ENCODE results near the gene EIF3L. TPM values are rescaled to one million over a fixed set of nuclear protein-coding genes. Genes with fewer than 3 reads are reported as not detected.
A peak's percentile ranks its signal among the peaks of the same experiment; 100 is the strongest.

EIF3L gene
- total RNA-seq, 1 donor from 2014 or later = 971 TPM

GRCh38 chr22:37817705-37818408 is 31.4 kb upstream of the EIF3L start:
- Histone ChIP-seq H3K9ac (no peak overlapping the region), H3K4me3 (peak overlapping the region; percentile 54), H3K27ac (no peak overlapping the region), H4K20me1 (ENCODE audit: low read depth) (peaks cover 3% of the 10 kb centered on the region), H3K36me3 (no peaks in the 10 kb centered on the region), H3K9me3 (ENCODE audit: low read depth) (no peaks in the 10 kb centered on the region), H3K27me3 (peaks cover 44% of the 10 kb centered on the region), H2AFZ (replicated peaks) (peak overlapping the region; percentile 45), H3F3A (ENCODE audit: low read depth) (peaks cover 32% of the 10 kb centered on the region), H3K79me2 (ENCODE audit: low read depth) (no peaks in the 10 kb centered on the region), H3K4me2 (peak overlapping the region; percentile 98), H3K4me1 (peaks cover 22% of the 10 kb centered on the region)
- TF ChIP-seq CTCF (IDR thresholded peaks at IDR 0.05) = peak; percentile 86
- no peak for TF ChIP-seq EZH2phosphoT487 (IDR thresholded peaks at IDR 0.05)
- peaks cover 1% of the 10 kb centered on the region for H3K36me3 Mint-ChIP-seq
- H3K4me3 Mint-ChIP-seq = peak overlapping the region; percentile 80
- peak; percentile 88 for DNase-seq (ENCODE audit: low spot score)
- peaks cover 16% of the 10 kb centered on the region for H3K27me3 Mint-ChIP-seq (ENCODE audit: insufficient read depth, low read depth)
- no peaks in the 10 kb centered on the region for H3K9me3 Mint-ChIP-seq
- peak overlapping the region; percentile 78 for H3K27ac Mint-ChIP-seq
- H3K4me1 Mint-ChIP-seq = peaks cover 24% of the 10 kb centered on the region

- Histone ChIP-seq H2AFZ (replicated peaks) (peak overlapping the region; percentile 27), H3K27ac (no peak overlapping the region), H4K20me1 (ENCODE audit: low read depth) (peaks cover 3% of the 10 kb centered on the region), H3K4me1 (peaks cover 22% of the 10 kb centered on the region), H3K9ac (no peak overlapping the region), H3K79me2 (ENCODE audit: low read depth) (no peaks in the 10 kb centered on the region), H3K27me3 (peaks cover 51% of the 10 kb centered on the region), H3K36me3 (no peaks in the 10 kb centered on the region), H3K4me2 (peak overlapping the region; percentile 98), H3K9me3 (ENCODE audit: low read depth) (no peaks in the 10 kb centered on the region), H3F3A (ENCODE audit: low read depth) (peaks cover 37% of the 10 kb centered on the region), H3K4me3 (peak overlapping the region; percentile 54)
- H3K9me3 Mint-ChIP-seq = no peaks in the 10 kb centered on the region
- H3K27ac Mint-ChIP-seq = no peak overlapping the region
- peaks cover 21% of the 10 kb centered on the region for H3K27me3 Mint-ChIP-seq (ENCODE audit: insufficient read depth, low read depth)
- H3K36me3 Mint-ChIP-seq = no peaks in the 10 kb centered on the region
- TF ChIP-seq EZH2 (IDR thresholded peaks at IDR 0.05) (peak; percentile 79), EZH2phosphoT487 (IDR thresholded peaks at IDR 0.05) (peak; percentile 42), CTCF (IDR thresholded peaks at IDR 0.05) (peak; percentile 44)
- peak overlapping the region; percentile 80 for H3K4me3 Mint-ChIP-seq
- peaks cover 26% of the 10 kb centered on the region for H3K4me1 Mint-ChIP-seq
- peak; percentile 78 for DNase-seq (ENCODE audit: low spot score)
These were observed 30.7 kb upstream of the EIF3L start for GRCh38 chr22:37818409-37819104.

- no peaks in the 10 kb centered on the region for H3K9me3 ChIP-seq (ENCODE audit: low read depth)
- H3K4me3 ChIP-seq = peak overlapping the region; percentile 54
- H3F3A ChIP-seq (ENCODE audit: low read depth) = peaks cover 42% of the 10 kb centered on the region
- Mint-ChIP-seq H3K4me3 (peak overlapping the region; percentile 75), H3K27me3 (ENCODE audit: insufficient read depth, low read depth) (peaks cover 26% of the 10 kb centered on the region), H3K9me3 (no peaks in the 10 kb centered on the region), H3K36me3 (no peaks in the 10 kb centered on the region), H3K27ac (no peak overlapping the region), H3K4me1 (peaks cover 26% of the 10 kb centered on the region)
- DNase-seq (ENCODE audit: low spot score) = no peak
- TF ChIP-seq EZH2phosphoT487 (IDR thresholded peaks at IDR 0.05) (peak; percentile 14), CTCF (IDR thresholded peaks at IDR 0.05) (no peak)
- no peak overlapping the region for H3K9ac ChIP-seq
- peaks cover 3% of the 10 kb centered on the region for H4K20me1 ChIP-seq (ENCODE audit: low read depth)
- H3K4me2 ChIP-seq = peak overlapping the region; percentile 98
- H3K27me3 ChIP-seq = peaks cover 56% of the 10 kb centered on the region
- no peaks in the 10 kb centered on the region for H3K36me3 ChIP-seq
- H3K4me1 ChIP-seq = peaks cover 26% of the 10 kb centered on the region
- H3K27ac ChIP-seq = no peak overlapping the region
- H2AFZ ChIP-seq (replicated peaks) = no peak overlapping the region
- no peaks in the 10 kb centered on the region for H3K79me2 ChIP-seq (ENCODE audit: low read depth)
These were observed 30.1 kb upstream of the EIF3L start for GRCh38 chr22:37819105-37819433.
